Chondrocyte (in vitro differentiated cells): ENCODE results near the gene PROC. TPM values are rescaled to one million over a fixed set of nuclear protein-coding genes. Genes with fewer than 3 reads are reported as not detected.

Source experiments
- DNase-seq: peaks from one replicate; pipeline ENCODE4 v3.0.0; 2021; ENCODE audit warnings: mixed read lengths, low spot score
- H3K27ac Mint-ChIP-seq: one replicate; pipeline ENCODE4 v1.8.0; 2021; ENCODE audit warnings: mild to moderate bottlenecking, moderate library complexity, mixed read lengths; ENCODE audit not compliant: unreplicated experiment
- H3K27me3 Mint-ChIP-seq: 2 replicates; pipeline ENCODE4 v1.8.0; 2021; ENCODE audit warnings: low read depth, mixed read lengths
- H3K36me3 Mint-ChIP-seq: 2 replicates; pipeline ENCODE4 v1.8.0; 2021; ENCODE audit warnings: low read depth, mixed read lengths
- H3K4me1 Mint-ChIP-seq: 2 replicates; pipeline ENCODE4 v1.8.0; 2021; ENCODE audit warnings: low read depth, mild to moderate bottlenecking, mixed read lengths
- H3K4me3 Mint-ChIP-seq: one replicate; pipeline ENCODE4 v1.8.0; 2021; ENCODE audit warnings: mild to moderate bottlenecking, moderate library complexity, mixed read lengths; ENCODE audit not compliant: unreplicated experiment
- H3K9me3 Mint-ChIP-seq: 2 replicates; pipeline ENCODE4 v1.8.0; 2021; ENCODE audit warnings: low read depth, mixed read lengths
- CTCF ChIP-seq: fragments of 200-600 bp; sonication (generic); IDR thresholded peaks from 2 replicates; pipeline ENCODE4 v1.5.0; 2021; ENCODE audit warnings: antibody characterized with exemption, mild to moderate bottlenecking, moderate library complexity
- total RNA-seq: library from RNA; stranded (reverse); gene quantifications from 3 replicates; pipeline ENCODE4 v1.2.1, GENCODE V29; 2021

The PROC gene
- total RNA-seq, 1 donor from 2014 or later = 2.7 TPM

DNA sequence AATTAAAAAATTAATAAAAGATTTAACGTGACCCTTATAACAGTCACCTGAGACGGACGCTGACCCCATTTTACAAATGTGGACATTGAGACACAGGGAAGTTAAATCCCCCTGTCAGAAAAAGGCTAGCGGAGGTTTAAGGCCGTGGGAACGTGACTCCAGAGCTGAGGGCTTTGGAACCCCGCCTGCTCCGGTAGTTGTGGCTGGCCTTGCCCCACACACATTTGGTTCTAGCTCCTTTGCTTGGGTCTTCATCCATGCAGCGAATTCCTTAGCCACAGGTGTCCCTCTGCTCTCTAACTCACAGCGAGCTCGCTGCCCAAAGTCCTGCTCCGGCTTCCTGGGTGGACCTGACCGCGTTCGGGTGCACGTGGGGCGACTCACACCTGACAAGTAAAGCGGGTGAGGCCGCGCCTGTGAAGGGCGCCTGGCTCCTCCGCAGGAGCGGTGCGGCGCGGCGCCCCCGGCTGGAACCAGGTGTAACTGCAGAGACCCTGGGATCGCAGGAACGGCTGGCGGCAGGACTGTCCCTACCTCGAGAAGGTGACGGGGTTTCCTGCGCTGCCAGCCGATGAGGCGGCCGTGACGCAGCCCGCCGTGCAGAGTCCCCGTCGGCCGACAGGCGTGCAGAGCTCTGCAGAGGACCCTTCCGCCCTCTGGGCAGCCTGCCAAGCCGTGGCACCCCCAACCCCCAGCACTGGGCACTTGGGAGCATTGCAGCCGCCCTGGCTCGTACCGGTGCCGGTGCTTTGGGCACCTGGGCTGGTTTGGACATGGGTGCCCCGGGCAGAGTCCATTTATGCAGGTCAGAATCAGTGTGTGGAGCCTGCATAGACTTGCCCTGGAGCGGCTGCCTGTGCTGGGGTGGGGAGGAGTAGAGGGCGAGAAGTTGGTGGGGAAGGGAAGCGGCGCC lies 2.4 kb upstream of the PROC start:
- DNase-seq = no peak
- Mint-ChIP-seq H3K27me3 (no peaks in the 10 kb centered on the region), H3K4me3 (no peak overlapping the region)

GRCh38 chr2:127416506-127417001 lies 1.7 kb upstream of the PROC start:
- H3K27ac Mint-ChIP-seq = no peak overlapping the region
- peaks cover 58% of the 10 kb centered on the region for H3K4me1 Mint-ChIP-seq
- peaks cover 12% of the 10 kb centered on the region for H3K9me3 Mint-ChIP-seq
- no peak overlapping the region for H3K4me3 Mint-ChIP-seq
- peaks cover 1% of the 10 kb centered on the region for H3K36me3 Mint-ChIP-seq
- no peak for DNase-seq
- no peaks in the 10 kb centered on the region for H3K27me3 Mint-ChIP-seq
- TF ChIP-seq CTCF = no peak

More for the DNA sequence above, 2.4 kb upstream of the PROC start:
- H3K4me1 Mint-ChIP-seq = peaks cover 65% of the 10 kb centered on the region
- H3K36me3 Mint-ChIP-seq = peaks cover 1% of the 10 kb centered on the region
- H3K27ac Mint-ChIP-seq = no peak overlapping the region
- peak; percentile 76 for TF ChIP-seq CTCF
- H3K9me3 Mint-ChIP-seq = peaks cover 12% of the 10 kb centered on the region

DNA sequence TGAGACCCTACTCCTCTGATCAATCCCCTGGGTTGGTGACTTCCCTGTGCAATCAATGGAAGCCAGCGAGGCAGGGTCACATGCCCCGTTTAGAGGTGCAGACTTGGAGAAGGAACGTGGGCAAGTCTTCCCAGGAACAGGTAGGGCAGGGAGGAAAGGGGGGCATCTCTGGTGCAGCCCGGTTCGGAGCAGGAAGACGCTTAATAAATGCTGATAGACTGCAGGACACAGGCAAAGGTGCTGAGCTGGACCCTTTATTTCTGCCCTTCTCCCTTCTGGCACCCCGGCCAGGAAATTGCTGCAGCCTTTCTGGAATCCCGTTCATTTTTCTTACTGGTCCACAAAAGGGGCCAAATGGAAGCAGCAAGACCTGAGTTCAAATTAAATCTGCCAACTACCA lies 821 bp upstream of the PROC start:
- Mint-ChIP-seq H3K27ac (no peak overlapping the region), H3K36me3 (peaks cover 1% of the 10 kb centered on the region), H3K27me3 (no peaks in the 10 kb centered on the region), H3K4me3 (no peak overlapping the region), H3K9me3 (peaks cover 11% of the 10 kb centered on the region), H3K4me1 (peaks cover 53% of the 10 kb centered on the region)
- no peak for DNase-seq
- TF ChIP-seq CTCF = no peak

- H3K9me3 Mint-ChIP-seq = no peaks in the 10 kb centered on the region
- no peak overlapping the region for H3K4me3 Mint-ChIP-seq
- H3K27ac Mint-ChIP-seq = no peak overlapping the region
- H3K36me3 Mint-ChIP-seq = no peaks in the 10 kb centered on the region
- H3K27me3 Mint-ChIP-seq = no peaks in the 10 kb centered on the region
- DNase-seq = no peak
- H3K4me1 Mint-ChIP-seq = peaks cover 46% of the 10 kb centered on the region
- no peak for TF ChIP-seq CTCF
Measured at GRCh38 chr2:127419112-127419430, 844 bp downstream of the PROC start.

GRCh38 chr2:127419448-127420038 lies 1.3 kb downstream of the PROC start:
- Mint-ChIP-seq H3K36me3 (no peaks in the 10 kb centered on the region), H3K27ac (no peak overlapping the region), H3K27me3 (no peaks in the 10 kb centered on the region), H3K4me3 (no peak overlapping the region), H3K4me1 (peaks cover 42% of the 10 kb centered on the region), H3K9me3 (no peaks in the 10 kb centered on the region)
- TF ChIP-seq CTCF = no peak
- DNase-seq = no peak
